Stimulated activated CD8-positive, alpha-beta memory T cell treated with anti-CD3 and anti-CD28 coated beads, Interleukin-7, amount 100 ng/mL, for 4 hours (primary cell): ENCODE measurements around the gene TOX2.

Experiments
- DNase-seq, 2 donors: peaks; one replicate each; pipeline ENCODE4 v3.0.0-alpha.2; 2020; ENCODE audit warnings: low read depth in 2 of 2

Gene TOX2

DNA sequence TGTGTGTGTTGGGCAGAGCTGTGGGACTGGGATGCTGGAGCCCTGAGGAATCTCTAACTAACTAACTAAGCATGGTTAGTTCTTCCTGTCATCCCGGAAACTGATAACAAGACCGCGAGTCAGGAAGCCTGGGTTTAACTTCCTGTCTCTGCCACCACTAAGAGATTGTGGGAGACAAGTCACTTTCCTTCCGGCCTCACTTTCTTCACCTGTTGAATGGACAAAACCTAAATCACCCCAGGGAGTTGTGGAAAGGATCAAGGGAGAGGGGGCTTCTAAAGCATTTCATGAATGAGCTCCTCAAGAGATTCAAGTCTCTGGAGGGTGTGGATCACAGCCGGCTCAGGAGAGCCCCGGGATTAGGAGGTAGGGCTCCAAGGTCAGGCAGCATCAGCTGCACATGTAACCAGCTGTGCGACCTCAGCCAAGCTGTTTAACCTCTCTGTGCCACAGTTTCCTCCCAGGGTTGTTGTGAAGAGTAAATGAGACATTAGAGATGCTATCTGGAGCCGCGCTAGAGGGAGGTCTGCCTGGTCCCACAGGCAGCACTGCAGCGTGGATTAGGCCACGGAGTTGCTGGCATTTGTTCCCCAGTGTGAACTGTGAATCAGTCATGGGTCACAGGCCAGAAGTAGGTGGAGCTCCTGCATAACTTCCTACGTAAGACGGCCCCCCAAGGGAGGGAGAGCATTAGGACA lies 105.1 kb downstream of the TOX2 start:
- no peak for DNase-seq

DNA sequence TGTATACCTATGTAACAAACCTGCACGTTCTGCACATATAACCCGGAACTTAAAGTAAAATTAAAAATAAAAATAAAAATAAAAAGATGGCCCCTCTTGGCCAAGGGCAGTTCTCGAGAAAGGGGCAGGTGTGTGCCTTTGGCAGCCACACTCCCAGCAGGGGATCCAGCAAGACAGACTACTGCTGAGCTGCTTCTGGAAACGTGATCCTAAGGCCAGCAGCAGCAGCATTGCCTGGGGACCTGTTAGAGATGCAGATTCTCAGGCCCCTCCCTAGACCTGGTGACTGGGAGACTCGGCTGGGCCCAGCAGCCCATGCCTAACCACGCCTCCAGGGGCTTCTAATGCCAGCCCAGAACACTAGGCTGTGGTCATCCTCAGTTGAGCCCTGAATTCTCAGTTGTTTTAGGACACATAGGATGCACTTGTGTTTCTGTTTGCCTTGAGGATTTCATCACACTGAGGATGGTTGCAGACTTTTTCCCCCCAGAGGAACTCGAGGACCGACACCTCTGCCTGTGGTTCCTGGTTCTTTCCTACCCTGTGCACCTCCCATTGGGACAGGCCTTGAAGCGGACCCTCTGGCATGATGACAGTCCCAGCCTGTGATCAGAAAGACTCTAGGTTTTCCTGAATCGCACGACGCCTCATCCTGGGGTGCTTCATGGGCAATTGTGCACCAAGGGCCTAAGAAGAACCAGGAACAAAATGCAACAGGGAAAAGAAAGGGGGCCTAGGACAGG lies 105.9 kb downstream of the TOX2 start:
- DNase-seq = no peak

DNA sequence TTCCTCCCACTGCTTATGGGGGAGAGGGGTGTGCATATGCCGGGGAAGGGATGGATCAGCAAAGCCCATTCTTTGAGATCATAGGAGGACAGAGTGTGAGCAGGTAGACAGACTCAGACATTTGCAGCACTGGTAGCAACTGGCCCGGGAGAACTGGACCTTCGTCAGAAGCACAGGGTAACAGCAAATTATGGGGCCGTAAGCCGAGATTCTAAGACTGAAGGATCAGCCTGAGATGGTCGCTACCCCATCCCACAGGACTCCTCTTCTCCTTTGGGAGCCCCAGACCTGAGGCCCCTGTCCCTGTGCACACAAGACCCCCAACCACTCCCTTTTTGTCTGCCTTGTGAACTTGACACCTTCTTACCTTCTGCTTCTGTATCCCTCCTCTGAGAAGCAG lies 106.5 kb downstream of the TOX2 start:
- no peak for DNase-seq

DNA sequence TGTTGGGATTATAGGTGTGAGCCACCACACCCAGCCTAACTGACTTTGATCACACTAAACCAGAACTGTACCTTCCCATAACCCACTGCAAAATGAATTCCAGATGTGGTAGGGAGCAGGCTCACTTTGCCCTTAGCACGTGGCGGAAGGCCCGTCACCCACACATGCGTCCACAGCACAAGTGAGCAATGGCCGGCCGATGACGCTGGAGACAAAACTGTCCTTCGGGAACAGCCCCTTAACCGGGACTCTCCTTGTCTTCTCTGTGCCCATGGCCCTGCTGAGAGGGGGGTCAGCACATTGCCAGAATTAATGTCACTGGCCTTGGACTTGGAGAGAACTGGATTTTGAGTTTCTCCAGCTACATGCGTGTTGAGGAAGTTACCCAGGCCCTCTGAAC lies 107.2 kb downstream of the TOX2 start:
- no peak for DNase-seq

DNA sequence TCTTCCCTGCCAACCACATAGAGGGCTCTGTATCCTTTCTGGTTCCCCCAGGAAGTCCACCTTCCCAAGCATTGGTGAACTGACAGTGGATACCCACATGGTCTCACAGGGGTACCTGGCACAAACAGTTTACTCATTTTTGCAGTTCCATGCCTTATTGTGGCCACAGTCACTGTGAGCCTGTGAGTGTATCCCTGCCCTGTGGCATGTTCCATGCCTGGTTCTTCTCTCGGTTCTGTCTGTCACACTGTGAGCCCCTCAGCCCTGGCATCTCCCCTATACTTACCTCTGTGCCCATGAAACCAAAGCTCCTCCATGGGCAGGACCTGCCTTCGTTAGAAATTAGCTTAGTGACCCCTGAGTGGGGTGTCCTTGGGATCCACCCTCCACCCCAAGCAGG lies 107.8 kb downstream of the TOX2 start:
- DNase-seq = no peak

DNA sequence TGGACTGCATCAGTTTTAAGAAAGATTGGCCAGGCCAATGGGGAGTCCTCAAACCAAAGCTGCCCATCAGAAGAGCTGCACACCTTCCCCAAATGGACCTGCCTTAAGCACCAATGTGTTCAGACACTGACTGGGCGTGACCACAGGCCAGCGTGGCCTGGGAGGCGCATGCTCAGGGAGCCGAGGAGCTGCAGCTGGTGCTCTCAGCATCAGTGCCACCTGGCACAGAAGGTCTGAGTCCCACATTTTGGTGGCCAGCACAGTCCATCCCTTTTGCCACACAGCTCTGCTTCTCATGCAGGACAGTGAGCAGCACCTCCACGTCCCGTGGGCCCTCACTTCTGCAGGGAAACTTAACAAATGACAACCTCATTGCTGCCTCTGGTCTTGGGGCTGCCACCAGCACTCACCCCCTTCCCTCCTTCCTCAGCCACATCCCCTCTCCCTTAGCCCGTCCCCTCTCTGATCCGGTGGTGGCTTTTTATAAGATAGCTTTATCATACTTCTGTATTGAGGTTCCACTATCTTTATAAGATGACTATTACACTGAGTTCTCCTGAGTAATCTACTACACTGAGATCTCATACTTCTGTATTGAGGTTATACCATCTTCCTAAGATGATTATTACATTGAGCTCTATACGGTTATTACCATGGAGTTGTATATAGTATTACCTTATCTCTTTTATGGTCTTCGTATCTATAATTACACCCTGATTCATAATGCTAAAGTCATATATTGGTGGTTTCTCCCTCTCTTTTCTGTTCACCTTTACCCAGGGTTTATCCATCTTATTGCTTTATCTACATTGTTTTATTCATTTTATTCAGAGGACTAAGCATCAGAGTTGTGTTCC lies 109.1 kb downstream of the TOX2 start:
- no peak for DNase-seq

DNA sequence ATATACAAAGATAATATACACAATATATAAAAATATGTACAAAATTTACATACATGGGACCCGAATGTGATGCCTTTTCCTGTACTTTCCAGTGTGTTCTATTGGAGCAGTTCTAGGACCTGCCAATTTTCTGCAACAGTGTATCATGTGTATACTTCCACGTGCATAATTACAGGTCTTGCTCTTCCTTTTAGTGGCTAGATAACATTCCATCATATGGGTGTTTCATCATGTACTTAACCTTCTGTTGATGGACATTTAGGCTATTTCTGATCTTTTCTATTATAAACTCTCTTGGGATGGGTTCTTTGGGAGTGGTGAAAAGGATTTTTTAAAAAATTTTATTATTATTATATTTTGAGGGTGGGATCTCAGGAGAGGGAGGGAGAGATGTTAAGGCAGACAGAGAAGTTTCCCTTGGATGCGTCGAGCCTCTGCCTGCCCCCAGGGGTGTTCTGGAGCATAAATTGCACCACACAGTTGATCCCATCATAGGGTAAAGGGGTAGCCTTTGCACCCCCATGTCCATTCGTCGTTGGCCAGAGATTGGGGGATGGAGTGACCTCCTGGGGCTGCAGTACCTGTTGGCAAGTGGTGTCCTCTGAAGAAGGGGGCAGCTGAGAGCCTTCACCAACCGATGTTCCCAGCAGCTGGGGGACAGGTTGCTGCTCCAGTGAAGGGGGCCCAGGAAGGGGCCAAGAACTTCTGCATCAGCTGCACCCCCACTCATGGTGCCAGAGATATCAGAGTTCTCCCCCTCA lies 110.3 kb downstream of the TOX2 start:
- no peak for DNase-seq

DNA sequence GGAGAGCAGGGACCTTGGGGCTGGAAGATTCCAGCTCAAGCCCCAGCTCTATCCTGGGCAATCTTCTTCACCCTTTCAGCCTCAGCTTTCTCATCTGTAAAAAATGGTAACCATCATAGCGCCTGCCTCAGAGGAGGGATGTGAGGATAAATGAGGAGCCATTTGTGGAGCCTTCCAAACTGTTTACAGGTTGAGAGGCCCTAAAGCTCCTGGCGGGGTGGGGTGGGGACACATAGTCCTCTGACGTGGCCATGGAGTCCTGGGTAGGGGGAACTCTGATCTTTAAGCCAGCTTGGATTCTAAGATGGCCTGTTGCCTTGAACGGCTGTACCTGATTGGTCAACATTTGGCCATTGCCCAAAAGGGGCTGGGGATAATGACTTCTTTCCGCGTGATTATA lies 111.1 kb downstream of the TOX2 start:
- DNase-seq = no peak

DNA sequence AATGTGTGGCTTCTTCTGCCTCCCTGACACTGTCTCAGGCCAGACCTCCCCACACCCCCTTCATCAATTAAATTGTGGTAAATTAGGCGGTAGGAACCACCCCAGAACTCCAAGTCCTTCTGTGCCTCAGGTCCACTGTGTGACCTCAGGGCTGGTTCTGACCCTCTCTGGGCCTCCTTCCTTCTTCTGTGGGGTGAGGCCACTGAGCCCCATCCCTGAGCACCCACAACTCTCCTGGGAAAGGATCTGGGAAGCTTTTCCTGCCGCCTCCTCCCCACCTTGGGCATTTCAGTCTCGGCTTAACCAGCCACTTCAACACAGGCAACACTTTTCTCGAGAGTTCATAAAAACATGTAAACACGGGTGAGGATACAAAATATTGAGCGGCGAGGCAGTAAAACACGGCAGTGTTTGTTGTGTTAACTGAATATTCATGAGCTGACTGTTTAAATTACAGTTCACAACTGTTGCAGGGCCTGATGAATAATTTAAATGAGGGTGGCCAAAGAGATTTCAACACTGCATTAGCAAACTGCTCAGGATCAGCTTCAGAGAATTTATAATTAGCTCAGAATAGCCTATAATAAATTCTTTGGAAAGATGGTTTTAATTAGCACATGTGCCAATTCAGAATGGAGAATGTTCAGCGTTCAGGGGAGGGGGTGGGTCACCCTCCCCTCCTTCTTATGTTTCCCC lies 112.1 kb downstream of the TOX2 start:
- no peak for DNase-seq

DNA sequence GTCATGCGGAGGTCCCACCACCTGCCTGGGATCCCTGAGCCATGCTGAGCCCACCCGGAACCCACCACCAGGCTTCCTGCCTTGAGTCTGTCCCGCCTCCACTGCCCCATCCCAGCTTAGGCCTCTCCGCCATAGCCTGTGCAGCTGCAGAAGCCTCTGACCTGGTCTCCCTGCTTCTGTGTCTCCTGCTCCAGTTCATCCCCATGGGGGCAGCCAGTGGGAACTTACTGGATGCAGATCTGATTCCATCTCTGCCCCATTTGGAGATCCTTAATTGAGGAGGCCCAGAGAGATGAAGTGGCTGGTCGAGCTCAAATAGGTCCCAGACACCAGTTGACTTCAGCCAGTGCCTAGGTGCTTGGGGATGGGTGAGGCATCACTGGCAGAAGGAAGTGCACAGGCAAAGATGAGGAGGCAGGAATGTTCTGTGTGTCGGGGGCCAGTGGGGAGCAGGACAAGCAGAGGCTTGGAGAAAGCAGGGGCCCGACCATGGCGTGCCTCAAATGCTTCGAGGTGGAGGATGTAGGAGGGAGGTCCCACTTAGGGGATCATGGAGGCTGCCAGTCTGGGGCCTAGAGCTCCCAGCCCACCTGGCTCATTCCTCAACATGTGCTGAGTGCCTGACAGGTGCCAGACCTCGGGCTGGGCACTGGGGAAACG lies 112.8 kb downstream of the TOX2 start:
- DNase-seq = no peak

DNA sequence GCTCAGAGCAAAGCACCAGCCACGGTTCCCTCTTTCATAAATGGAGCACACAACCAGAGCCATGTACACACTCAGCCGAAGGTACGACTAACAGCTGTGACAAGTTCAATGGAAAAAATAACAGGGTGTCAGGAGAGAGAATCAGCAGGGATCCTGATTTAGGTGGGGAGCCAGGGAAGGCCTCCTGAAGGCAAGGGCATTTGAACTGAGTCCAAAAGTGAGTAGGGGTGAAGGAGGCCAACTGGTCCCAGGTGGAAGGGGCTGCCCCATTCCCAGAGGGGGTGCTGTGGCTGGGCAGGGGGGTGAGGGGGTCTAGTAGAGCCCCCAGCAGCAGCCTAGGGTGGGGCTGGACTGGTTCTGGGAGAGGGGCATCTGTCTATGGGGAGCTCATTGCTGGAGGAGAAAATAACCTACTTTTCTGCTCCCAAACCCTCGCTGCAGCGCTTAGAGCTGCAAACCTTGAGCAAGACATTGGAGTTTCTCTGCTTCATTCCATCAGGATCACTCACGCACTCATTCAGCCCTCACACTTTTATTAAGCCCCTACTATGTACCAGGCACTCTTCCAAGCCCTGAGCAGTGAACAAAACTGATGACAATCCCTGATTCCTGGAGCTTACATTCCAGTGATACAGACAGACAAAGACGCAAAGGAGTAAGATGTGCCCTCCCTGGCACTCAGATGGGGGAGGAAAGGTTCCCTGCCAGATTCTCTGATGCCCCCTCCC lies 113.5 kb downstream of the TOX2 start:
- DNase-seq = no peak

DNA sequence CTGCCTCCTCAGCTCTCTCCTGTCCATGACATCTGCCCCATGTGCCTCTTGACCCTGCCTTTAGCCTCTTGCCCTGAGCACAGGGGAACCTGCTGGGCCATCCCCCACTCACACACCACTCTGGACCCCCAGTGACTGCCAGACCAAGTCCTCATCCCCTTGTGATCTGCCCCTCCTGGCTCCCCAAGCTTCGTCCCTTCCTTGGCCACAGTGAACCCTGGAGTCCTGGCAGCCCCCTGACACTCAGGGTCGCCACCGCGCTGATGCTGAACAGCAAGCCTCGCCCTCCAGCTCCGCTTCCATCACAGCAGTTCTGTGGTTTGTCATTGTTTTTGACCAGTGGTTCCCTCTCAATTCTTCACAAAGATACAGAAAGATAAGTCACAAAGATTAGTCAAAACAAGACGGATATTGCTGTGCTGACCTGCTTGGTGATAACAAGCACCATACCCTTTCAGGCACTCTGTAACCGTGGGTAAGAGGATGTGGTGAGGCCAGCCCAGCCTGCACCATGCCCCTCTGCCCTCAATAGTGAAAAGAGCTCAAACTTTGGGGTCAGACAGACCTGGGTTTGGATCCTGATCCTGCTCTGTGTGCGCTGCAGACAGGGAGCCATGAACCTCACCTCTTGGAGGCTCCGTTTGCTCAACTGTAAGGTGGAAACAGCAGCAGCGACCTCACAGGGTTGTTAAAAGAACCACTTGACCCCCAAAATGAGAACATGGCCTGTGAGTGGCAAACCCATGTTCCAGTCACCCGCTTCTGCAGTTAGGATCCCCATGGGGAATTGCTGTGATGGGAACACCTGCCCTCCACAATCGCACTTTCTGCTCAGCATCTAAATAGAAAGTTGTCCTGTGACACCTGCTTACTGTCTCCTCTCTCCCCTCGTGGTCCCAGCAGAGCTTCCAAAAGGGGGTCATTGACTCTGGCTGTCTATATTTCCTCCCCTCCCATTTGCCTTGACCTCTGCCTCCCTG lies 114.5 kb downstream of the TOX2 start:
- DNase-seq = no peak

DNA sequence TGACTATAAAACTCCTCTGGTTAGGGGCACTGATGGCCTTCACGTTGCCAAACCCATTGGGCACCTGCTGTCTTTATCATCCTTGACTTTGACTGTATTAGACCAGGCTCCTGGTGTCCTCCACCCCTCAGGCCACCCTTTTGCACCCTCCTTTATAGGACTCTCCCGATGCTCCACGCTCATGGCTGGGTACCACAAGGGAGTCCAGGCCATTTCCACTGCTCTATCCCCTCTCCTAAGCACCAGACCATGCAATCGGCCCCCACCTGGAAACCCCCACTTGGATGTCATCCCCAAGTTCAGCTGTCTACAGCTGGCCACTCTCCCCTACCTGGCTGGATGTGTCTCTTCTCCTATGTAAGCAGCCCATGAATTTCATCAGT lies 115.2 kb downstream of the TOX2 start:
- DNase-seq = no peak

DNA sequence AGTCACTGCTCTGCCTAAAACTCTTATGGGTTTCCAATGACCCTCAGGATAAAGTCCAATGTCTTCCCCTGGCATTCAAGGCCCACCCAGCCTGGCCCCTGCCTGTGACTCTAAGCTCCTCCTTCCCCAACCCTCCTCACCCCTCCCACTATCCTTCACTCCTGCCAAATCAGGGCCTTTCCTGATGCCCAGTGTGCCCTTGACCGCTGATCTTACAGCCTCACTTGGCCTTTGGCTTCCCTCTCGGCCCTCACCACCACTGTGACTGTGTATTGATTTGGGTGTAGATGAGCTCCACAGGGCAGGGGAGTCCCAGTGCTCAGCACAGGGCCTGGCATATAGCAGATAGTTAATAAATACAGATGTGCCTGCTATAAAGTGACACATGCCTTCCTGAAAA lies 115.7 kb downstream of the TOX2 start:
- no peak for DNase-seq

DNA sequence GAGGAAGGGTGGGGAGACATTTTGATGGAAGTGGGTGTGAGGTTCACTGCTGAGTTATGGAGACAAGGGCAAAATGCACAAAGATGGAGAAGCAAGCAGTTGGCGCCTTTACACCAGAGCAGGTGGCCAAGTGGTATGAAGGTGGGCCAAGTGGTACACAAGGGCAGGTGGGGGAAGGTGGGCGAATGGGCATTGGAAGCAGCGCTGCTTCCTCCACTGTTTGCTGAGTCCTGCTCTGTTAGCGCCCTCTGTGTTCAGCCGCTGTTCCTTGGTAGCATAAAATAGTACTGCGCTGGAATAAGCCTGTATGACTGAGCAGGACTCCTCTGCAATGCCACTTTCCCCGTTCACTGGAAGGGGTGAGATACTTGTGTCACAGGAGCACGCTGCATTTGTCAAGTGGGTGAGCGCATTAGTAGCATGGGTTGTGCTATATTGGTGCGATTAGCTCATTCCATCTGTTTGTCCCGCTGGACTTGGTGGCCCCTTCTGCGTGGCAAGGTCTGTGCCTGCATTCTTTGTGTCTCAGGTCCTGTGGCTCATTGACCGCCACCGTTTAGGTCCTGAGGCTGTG lies 116.4 kb downstream of the TOX2 start:
- DNase-seq = no peak

DNA sequence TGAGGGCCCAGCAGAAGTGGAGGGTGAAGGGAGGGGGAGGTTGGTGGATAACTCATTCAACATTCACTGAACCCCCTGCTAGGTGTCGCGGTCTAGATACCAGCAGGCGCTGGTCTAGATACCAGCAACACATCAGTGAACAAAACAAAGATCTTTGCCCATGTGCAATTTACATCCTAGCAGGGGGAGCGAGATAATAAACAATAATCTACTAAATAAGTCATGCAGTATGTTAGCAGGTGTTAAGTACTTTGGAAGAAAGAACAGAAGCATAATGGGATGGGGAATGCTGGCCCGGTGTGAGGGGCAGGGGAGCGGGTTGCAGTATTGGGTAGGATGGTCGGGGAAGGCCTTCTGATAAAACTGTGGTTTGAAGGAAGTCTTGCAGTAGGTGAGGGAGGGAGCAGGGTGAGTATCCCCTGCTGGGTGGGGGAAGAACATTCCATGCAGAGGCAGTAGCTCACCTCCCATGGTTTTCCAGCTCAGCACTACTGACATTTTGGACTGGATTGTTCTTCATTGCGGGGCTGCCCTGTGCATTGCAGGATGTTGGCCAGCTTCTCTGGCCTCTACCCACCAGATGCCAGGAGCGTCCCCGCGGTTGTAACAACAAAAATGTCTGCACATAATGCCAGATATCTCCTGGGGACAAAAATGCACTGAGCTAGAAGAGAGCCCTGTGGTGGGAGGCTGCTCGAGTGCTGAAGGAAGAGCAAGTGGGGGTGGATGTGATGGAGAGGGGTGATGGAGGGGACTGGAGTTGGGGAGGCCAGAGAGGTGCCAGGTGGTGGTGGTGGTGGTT lies 117.3 kb downstream of the TOX2 start:
- no peak for DNase-seq

DNA sequence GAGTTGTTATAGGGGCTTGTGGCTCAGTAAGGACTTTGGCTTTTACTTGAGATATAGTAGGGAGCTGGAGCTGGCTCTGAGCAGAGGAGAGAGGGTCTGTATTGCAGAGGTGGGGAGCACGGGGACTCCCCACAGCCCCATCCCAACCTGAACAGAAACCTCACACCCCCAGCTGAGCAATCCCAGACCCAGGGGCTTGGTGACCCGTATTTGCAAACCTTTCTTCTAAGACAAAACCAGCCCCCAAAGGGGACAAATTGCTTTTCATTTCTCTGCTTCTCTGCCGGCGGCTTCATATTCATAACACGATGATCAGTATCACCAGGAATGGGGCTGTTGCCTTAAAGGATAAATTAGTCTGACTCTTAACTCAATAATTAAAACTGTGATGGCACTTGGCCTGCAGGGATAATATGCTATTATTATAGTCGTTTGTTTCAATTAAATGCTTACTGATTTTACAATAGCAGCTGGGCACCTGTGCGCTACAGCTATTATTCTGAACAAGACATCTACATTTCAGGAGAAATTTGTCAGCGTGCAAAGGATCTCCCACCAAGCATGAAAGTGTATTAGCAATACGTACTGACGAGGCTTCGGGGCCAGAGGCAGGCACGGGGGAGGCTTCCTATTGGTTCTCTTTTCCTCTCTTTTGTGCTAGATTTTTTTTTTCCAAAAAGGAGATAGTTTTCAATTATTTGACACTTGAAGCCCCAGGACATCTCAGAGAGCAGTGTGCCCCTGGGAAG lies 118.1 kb downstream of the TOX2 start:
- DNase-seq = no peak
